ENCODE results near the gene HSPG2.

DNA sequence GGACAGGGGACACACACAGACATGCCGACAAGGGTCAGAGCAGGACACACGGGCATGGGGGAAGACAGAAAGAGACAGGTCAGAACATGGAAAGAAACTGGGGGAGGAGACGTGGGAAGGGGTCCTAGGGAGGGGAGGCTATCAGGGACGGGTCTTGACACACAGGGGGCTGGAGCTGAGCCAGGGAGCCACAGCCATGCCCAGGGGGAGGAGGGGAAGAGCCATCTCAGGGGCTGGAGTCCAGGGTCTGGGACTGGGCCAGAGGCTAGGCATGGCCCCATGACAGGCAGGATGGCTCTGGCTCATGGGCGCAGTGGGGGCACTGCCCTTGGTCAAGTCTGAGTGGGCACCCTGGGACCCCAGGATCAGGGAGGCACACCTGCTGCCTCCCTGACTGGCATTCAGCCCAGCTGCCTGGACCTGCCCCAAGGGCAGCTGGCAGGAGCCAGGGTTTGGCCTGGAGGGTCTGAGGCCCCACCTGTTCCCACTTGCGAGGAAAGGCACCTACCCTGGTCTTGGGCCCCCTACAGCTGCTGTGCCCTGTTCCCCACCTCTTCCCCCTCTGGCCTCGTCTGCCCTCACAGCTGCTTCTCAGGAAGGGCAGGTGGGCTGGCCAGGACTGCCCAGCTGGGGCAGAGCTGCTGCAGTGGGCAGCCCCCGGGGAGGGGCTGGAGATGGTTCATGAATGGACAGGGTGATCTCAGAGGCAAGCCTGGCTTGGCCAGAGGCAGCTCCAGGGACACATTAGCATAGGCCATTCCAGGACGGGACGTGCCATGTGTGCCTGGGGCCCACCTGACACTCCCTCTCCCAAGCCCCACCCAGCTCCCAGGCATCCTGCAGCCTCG, 42.9 kb downstream of the HSPG2 start:
- TF ChIP-seq, protein P1, sequence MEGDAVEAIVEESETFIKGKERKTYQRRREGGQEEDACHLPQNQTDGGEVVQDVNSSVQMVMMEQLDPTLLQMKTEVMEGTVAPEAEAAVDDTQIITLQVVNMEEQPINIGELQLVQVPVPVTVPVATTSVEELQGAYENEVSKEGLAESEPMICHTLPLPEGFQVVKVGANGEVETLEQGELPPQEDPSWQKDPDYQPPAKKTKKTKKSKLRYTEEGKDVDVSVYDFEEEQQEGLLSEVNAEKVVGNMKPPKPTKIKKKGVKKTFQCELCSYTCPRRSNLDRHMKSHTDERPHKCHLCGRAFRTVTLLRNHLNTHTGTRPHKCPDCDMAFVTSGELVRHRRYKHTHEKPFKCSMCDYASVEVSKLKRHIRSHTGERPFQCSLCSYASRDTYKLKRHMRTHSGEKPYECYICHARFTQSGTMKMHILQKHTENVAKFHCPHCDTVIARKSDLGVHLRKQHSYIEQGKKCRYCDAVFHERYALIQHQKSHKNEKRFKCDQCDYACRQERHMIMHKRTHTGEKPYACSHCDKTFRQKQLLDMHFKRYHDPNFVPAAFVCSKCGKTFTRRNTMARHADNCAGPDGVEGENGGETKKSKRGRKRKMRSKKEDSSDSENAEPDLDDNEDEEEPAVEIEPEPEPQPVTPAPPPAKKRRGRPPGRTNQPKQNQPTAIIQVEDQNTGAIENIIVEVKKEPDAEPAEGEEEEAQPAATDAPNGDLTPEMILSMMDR (IDR thresholded peaks at IDR 0.05; ENCODE audit: poor library complexity), result no peak
- TF ChIP-seq EZH2 (IDR thresholded peaks at IDR 0.05; ENCODE audit: borderline replicate concordance) (no peak), EZH2phosphoT487 (IDR thresholded peaks at IDR 0.05; ENCODE audit: low read depth, severe bottlenecking, unreplicated experiment) (no peak)
